GM04503 (cell line): ENCODE results near the gene FBXO44.

Experiments
- DNase-seq: peaks from one replicate; pipeline ENCODE4 v3.0.0-alpha.2; 2012; ENCODE audit warnings: low read depth

The FBXO44 gene

GRCh38 chr1:11690397-11691301, 36.0 kb downstream of the FBXO44 start:
- no peak for DNase-seq

- DNase-seq = no peak
Measured at GRCh38 chr1:11691302-11691914, 36.7 kb downstream of the FBXO44 start, which contains the start of gene DRAXIN. Gene DRAXIN (plus strand): TSS chr1:11691710. CDS start chr1:11706259, 14,549 bp downstream.

GRCh38 chr1:11691928-11692711, 37.4 kb downstream of the FBXO44 start:
- no peak for DNase-seq

GRCh38 chr1:11693024-11693590, 38.4 kb downstream of the FBXO44 start:
- DNase-seq = peak; percentile 50

- no peak for DNase-seq
Measured at GRCh38 chr1:11693917-11694316, 39.2 kb downstream of the FBXO44 start.

- DNase-seq = no peak
Measured at GRCh38 chr1:11695861-11696260, 41.2 kb downstream of the FBXO44 start.

GRCh38 chr1:11697188-11697892, 42.7 kb downstream of the FBXO44 start:
- DNase-seq = no peak

- DNase-seq = no peak
Measured at GRCh38 chr1:11697893-11698210, 43.2 kb downstream of the FBXO44 start.

GRCh38 chr1:11700601-11701467, 46.2 kb downstream of the FBXO44 start:
- no peak for DNase-seq

GRCh38 chr1:11701551-11701961, 46.9 kb downstream of the FBXO44 start:
- DNase-seq = no peak

GRCh38 chr1:11701981-11702803, 47.5 kb downstream of the FBXO44 start:
- no peak for DNase-seq

- no peak for DNase-seq
Measured at GRCh38 chr1:11703357-11704193, 48.9 kb downstream of the FBXO44 start.

GRCh38 chr1:11704194-11704529, 49.5 kb downstream of the FBXO44 start:
- DNase-seq = no peak

GRCh38 chr1:11704691-11705475, 50.2 kb downstream of the FBXO44 start:
- no peak for DNase-seq

- no peak for DNase-seq
Measured at GRCh38 chr1:11705596-11705995, 50.9 kb downstream of the FBXO44 start.

- DNase-seq = no peak
Measured at GRCh38 chr1:11706292-11706691, 51.6 kb downstream of the FBXO44 start.

- no peak for DNase-seq
Measured at GRCh38 chr1:11707621-11708276, 53.1 kb downstream of the FBXO44 start.
